H1 (cell line): Measurements from ENCODE around the gene ZNF106. TPM values are rescaled to one million over a fixed set of nuclear protein-coding genes. Genes with fewer than 3 reads are reported as not detected.

ENCODE experiments used
- CTBP2 ChIP-seq: IDR thresholded peaks from 2 replicates; pipeline ENCODE4 v1.7.0; 2011; ENCODE audit warnings: borderline replicate concordance, mild to moderate bottlenecking, moderate library complexity, mixed read lengths, low read length; ENCODE audit not compliant: insufficient read depth, insufficient read length
- RNF2 ChIP-seq: fragments of 200-900, 300-1000 bp; sonication (generic); IDR thresholded peaks from 2 replicates; pipeline ENCODE4 v1.7.1; 2016; ENCODE audit warnings: borderline replicate concordance, low read depth, mild to moderate bottlenecking, antibody characterized with exemption, low read length; ENCODE audit not compliant: poor library complexity, severe bottlenecking; ENCODE audit errors: missing control alignments
- TCF12 ChIP-seq: IDR thresholded peaks from 2 replicates; pipeline ENCODE4 v1.6.1; 2011; ENCODE audit warnings: low read depth, mild to moderate bottlenecking, low read length
- ZNF274 ChIP-seq: IDR thresholded peaks from 2 replicates; pipeline ENCODE4 v1.7.0; 2012; ENCODE audit warnings: low read length, borderline replicate concordance; ENCODE audit errors: extremely low read depth
- polyA plus RNA-seq, 7 experiments: library from polyadenylated mRNA; depleted of rRNA in 3 of 7; stranded (reverse) in 5 of 7; unstranded in 2 of 7; fragments of >200 nt in 5 of 7; fragments of 200-250 nt in 2 of 7; gene quantifications; 1 replicate in 5 of 7; 2 replicates in 1 of 7; 4 replicates in 1 of 7; pipeline versions ENCODE4 v1.2.1 to v1.2.3, GENCODE V29; 2011 to 2013; ENCODE audit warnings: missing spikeins in 2 of 7, mixed read lengths in 2 of 7
- small RNA-seq: library from polyadenylated mRNA; stranded (forward); fragments of <200 nt; extraction: miRNeasy Mini kit (QIAGEN cat#:217004); gene quantifications from one replicate; pipeline ENCODE3, GENCODE V24; 2013; ENCODE audit not compliant: insufficient read depth
- total RNA-seq: library from RNA; stranded (reverse); fragmentation: NEBNext Ultra II Directional; extraction: Animal tissue kit (Norgen Biotek cat#: 25700); gene quantifications from 2 replicates; pipeline ENCODE4 v1.2.1, GENCODE V29; 2021

ZNF106 gene
- total and polyA plus RNA-seq, 2 of the 8 experiments (the other 6 are each of a cell fraction or from before 2014, with no cell fraction given): 18.2 to 62.0 TPM

GRCh38 chr15:42363487-42363886 lies 127.5 kb downstream of the ZNF106 start (continued):
- TF ChIP-seq TCF12 (0 out of 2 replicates have a peak, but pooled peaks have one; percentile 31), RNF2 (no peak), ZNF274 (no peak), CTBP2 (no peak)

Small RNAs within 50 kb of the gene (small RNA-seq; reads per million reads assigned to genes)
- gene RNU6-188P: not detected

Other genes with a start within 250 kb of the ZNF106 start
- gene GANC, start 217.9 kb downstream of the ZNF106 start, total RNA-seq: 11.8 and 14.4 TPM in 2 replicates
- 6.5 and 6.8 TPM in 2 replicates for gene GANC, start 217.9 kb downstream of the ZNF106 start, polyA plus RNA-seq (2011; rRNA removed)
- 32.9 and 33.1 TPM in 2 replicates for gene TMEM87A, start 217.7 kb downstream of the ZNF106 start, total RNA-seq
- gene TMEM87A, start 217.7 kb downstream of the ZNF106 start, polyA plus RNA-seq (2011; rRNA removed): 11.0 and 15.2 TPM in 2 replicates
- 0.75 and 0.80 TPM in 2 replicates for gene CAPN3, start 131.6 kb downstream of the ZNF106 start, total RNA-seq
- 2.0 and 2.1 TPM in 2 replicates for gene CAPN3, start 131.6 kb downstream of the ZNF106 start, polyA plus RNA-seq (2011; rRNA removed)
- 71.3 and 72.8 TPM in 2 replicates for gene SNAP23, start 4.5 kb upstream of the ZNF106 start, total RNA-seq
- 32.2 and 58.0 TPM in 2 replicates for gene SNAP23, start 4.5 kb upstream of the ZNF106 start, polyA plus RNA-seq (2011; rRNA removed)
- 11.1 and 12.7 TPM in 2 replicates for gene LRRC57, start 57.7 kb upstream of the ZNF106 start, total RNA-seq
- 4.9 and 5.0 TPM in 2 replicates for gene LRRC57, start 57.7 kb upstream of the ZNF106 start, polyA plus RNA-seq (2011; rRNA removed)
- gene HAUS2, start 57.7 kb upstream of the ZNF106 start, total RNA-seq: 28.8 and 33.5 TPM in 2 replicates
- 8.4 and 12.1 TPM in 2 replicates for gene HAUS2, start 57.7 kb upstream of the ZNF106 start, polyA plus RNA-seq (2011; rRNA removed)
- 6.0 and 7.0 TPM in 2 replicates for gene STARD9, start 84.5 kb upstream of the ZNF106 start, total RNA-seq
- 2.8 and 3.3 TPM in 2 replicates for gene STARD9, start 84.5 kb upstream of the ZNF106 start, polyA plus RNA-seq (2011; rRNA removed)
- gene CDAN1, start 246.0 kb upstream of the ZNF106 start, total RNA-seq: 15.0 and 18.6 TPM in 2 replicates
- gene CDAN1, start 246.0 kb upstream of the ZNF106 start, polyA plus RNA-seq (2011; rRNA removed): 4.5 and 6.1 TPM in 2 replicates